ENCODE results near the gene GPC5.

DNA sequence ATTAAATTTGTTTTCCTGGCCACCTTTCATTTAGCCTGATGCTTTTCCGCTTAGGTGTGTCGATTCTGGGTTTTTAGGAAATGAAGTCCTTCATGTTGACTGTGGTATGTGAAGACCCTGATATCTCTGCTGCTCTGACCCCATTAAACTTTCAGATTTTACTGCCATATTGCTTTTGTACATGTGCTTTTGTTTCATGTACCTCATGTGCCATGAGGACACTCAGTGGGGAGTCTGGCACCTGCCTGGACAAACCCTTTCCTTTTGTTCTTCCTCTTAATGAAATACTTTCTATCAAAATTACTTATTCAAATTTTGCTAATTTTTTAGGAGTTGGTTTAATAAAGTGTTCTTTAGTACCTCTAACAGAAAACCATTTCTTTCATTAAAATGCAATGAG is 774.8 kb downstream of the GPC5 start:
- TF ChIP-seq, protein P1, sequence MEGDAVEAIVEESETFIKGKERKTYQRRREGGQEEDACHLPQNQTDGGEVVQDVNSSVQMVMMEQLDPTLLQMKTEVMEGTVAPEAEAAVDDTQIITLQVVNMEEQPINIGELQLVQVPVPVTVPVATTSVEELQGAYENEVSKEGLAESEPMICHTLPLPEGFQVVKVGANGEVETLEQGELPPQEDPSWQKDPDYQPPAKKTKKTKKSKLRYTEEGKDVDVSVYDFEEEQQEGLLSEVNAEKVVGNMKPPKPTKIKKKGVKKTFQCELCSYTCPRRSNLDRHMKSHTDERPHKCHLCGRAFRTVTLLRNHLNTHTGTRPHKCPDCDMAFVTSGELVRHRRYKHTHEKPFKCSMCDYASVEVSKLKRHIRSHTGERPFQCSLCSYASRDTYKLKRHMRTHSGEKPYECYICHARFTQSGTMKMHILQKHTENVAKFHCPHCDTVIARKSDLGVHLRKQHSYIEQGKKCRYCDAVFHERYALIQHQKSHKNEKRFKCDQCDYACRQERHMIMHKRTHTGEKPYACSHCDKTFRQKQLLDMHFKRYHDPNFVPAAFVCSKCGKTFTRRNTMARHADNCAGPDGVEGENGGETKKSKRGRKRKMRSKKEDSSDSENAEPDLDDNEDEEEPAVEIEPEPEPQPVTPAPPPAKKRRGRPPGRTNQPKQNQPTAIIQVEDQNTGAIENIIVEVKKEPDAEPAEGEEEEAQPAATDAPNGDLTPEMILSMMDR (conservative IDR thresholded peaks at IDR 0.05; ENCODE audit: low read length) = no peak
- TF ChIP-seq EZH2phosphoT487 (IDR thresholded peaks at IDR 0.05; ENCODE audit: borderline replicate concordance, low read depth, low read length) = no peak

Measured in OCI-LY7 (cell line).